ENCODE results near the gene HIC2.
"Not testable (repeated sequence)": the region's sequence is repeated elsewhere in the genome, so short reads cannot be mapped to it uniquely, and the experiment has no call there.

The HIC2 gene, protein sequence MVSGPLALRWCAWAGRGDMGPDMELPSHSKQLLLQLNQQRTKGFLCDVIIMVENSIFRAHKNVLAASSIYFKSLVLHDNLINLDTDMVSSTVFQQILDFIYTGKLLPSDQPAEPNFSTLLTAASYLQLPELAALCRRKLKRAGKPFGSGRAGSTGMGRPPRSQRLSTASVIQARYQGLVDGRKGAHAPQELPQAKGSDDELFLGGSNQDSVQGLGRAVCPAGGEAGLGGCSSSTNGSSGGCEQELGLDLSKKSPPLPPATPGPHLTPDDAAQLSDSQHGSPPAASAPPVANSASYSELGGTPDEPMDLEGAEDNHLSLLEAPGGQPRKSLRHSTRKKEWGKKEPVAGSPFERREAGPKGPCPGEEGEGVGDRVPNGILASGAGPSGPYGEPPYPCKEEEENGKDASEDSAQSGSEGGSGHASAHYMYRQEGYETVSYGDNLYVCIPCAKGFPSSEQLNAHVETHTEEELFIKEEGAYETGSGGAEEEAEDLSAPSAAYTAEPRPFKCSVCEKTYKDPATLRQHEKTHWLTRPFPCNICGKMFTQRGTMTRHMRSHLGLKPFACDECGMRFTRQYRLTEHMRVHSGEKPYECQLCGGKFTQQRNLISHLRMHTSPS

GRCh38 chr22:21417227-21417746 lies at the start of gene HIC2:
Gene HIC2, plus strand, starts transcription at chr22:21417371. Its CDS starts 25,461 bp downstream, at chr22:21442832.
- not testable (repeated sequence) for H3K27ac ChIP-seq

DNA sequence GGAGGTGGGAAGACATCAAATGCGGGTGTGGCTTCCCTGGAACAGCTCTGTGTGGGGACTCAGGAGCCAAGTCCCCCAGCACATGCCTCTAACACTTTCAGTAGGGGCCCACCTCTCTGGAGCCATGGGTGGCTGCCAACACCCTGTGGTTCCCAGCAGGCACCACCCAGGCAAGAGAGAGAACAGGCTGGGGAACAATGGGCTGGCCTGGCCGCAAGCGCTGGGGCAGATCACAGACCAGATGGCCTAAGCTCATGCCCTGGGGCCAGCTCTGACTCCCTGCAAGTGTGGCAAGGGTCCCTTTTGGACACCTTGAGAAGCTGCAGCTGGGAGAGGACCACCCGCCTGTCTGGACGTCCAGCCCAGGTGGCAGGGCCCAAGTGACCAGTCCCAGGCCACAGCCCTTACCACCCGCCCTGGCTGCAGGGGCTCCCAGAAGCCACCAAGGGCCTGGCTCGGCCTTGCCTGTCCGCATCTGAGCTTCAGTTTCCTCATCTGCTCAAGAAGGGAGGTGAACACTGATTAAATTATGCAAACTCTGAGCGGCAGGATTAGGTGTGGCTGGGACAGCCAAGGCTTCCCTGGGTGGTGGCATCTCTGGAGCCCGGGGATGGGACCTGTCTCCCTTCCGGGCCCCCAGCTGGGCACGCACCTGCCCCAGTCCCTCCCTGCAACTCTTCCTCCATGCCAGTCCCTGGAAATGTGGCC lies 48.4 kb upstream of the HIC2 start:
- H3K27ac ChIP-seq: not testable (repeated sequence)

DNA sequence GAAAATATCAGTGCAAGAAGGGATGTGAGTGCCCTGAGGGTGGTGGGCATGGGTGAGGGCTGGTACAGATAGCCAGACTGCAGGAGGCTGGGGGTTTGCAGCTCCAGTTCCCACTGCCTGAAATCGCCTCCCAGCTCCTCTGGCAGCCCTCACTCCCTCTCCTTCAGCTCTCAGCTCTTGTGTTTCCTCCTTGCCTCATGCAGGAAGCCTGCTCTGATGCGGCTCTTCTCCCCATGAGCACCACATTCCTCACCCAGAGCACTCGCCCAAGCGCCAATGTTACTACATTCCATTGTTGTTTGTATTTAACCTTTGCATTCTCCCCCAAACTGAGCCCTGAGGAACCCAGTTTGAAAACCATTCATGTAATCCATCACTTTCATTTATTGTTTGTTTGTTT lies 41.3 kb upstream of the HIC2 start:
- H3K27ac ChIP-seq: not testable (repeated sequence)

DNA sequence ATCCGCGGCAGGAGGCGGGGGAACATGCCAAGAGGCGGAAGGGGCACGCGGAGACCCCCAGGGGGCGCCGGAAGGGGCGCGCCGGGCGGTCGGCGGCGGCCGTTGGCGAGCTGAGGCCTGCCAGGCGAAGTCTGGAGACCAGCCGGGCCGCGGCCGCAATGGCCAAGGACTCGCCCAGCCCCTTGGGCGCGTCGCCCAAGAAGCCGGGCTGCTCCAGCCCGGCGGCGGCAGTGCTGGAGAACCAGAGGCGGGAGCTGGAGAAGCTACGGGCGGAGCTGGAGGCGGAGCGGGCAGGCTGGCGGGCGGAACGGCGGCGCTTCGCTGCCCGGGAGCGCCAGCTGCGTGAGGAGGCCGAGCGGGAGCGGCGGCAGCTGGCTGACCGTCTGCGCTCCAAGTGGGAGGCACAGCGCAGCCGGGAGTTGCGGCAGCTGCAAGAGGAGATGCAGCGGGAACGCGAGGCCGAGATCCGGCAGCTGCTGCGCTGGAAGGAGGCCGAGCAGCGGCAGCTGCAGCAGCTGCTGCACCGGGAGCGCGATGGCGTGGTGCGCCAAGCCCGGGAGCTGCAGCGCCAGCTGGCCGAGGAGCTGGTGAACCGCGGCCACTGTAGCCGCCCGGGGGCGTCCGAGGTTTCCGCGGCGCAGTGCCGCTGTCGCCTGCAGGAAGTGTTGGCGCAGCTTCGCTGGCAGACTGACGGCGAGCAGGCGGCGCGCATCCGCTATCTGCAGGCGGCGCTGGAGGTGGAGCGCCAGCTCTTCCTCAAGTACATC lies 33.3 kb upstream of the HIC2 start, which contains the start of gene RIMBP3B:
Gene RIMBP3B (plus strand): TSS at position 51 of the 767 bp plus-strand sequence. CDS start 108 bp downstream, at position 159.
- not testable (repeated sequence) for H3K27ac ChIP-seq

- H3K27ac ChIP-seq: not testable (repeated sequence)
These were observed 32.5 kb upstream of the HIC2 start for GRCh38 chr22:21384468-21385357.

- not testable (repeated sequence) for H3K27ac ChIP-seq
These were observed 27.7 kb upstream of the HIC2 start for GRCh38 chr22:21389480-21389879.

DNA sequence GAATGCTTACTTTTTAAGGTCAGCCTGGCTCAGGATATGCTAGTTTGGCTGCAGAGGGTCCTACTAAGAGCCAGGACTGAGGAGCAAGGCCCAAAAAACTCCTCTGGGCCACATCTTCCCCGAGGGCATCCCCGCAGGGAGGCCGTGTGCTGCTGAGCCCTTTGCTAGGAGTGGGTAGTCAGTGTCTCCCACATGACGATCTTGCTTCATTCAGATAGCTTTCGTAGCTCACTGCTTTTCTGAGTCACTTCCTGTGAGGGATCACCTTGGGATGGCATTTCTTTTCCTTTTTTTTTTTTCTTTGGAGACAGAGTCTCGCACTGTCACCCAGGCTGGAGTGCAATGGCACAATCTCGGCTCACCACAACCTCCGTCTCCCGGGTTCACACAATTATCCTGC lies 27.2 kb upstream of the HIC2 start:
- H3K27ac ChIP-seq: not testable (repeated sequence)

DNA sequence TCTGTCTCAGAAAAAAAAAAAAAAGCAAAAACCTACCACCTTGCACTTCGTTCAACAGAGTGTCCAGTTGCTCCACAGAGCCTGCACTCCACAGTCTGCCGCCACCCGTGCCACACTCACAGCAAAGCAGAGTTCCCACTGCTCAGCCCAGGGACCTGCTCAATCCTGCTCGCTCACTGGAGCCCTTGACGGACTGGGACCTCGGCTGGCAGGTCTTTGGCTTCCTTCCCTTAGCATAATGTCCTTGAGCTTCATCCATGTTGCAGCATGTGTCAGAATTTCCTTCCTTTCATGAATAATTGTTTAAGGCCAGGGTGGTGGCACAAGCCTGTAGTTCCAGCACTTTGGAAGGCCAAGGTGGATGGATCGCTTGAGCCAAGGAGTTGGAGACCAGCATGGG lies 22.6 kb upstream of the HIC2 start:
- H3K27ac ChIP-seq: not testable (repeated sequence)

DNA sequence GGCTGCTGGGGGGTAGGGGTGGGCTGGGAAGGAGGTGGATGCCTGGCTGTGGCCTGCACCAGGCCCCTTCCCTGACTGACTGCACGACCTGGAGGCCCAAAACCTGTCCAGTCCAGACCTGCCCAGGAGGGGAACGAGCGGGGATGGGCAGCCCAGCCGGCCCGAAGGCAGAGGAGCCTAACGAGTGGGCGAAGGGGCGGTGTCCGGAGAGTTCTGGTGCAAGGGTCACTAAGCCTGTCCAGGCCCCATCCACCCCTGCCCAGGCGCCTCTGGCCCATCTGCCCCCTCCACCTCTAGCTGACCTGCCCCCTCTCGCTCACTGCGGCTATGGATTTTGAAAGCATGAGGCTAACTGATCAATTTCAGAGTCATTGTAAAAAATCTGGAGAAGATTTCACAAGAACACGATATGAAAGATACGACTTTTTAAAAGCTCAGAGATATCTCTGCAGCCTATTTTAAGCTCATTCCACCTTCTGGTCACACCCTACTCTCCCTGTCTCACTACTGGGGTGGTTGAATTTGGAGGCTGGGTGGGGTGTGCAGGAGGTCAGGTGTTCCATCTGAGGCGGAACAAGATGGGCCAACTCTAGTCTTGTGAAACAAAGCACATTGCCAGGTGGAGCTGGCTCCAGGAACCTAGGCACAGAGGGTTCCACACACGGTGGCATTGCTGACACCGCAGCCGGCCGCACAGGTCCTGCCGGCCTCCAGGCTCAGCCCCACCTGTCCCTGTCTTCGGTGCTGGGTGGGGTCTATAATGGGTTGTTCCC lies 15.8 kb upstream of the HIC2 start:
- not testable (repeated sequence) for H3K27ac ChIP-seq

GRCh38 chr22:21402763-21403314 lies 14.3 kb upstream of the HIC2 start:
- H3K27ac ChIP-seq: not testable (repeated sequence)

DNA sequence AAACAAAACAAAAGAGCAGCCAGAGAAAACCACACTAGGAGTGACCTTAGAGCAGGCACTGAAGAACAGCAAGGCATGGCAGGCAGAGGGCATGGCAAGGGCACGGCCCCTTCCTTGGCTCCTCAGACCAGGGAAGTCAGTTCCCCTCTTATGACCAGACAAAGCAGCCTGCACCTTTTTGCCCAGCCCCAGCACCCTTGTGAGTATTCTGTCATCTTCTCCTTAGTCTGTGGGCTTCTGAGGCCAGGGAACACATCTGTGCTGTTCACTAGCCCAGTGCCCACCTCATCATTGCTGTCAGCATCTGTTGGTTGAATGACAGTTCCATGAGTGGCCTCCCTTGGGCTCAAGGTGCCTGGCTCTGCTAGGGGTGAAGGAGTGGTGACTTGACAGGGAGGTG lies 10.0 kb upstream of the HIC2 start:
- not testable (repeated sequence) for H3K27ac ChIP-seq

- not testable (repeated sequence) for H3K27ac ChIP-seq
These were observed 9.4 kb upstream of the HIC2 start for GRCh38 chr22:21407792-21408191.

- not testable (repeated sequence) for H3K27ac ChIP-seq
These were observed 796 bp upstream of the HIC2 start for GRCh38 chr22:21416375-21416774.

DNA sequence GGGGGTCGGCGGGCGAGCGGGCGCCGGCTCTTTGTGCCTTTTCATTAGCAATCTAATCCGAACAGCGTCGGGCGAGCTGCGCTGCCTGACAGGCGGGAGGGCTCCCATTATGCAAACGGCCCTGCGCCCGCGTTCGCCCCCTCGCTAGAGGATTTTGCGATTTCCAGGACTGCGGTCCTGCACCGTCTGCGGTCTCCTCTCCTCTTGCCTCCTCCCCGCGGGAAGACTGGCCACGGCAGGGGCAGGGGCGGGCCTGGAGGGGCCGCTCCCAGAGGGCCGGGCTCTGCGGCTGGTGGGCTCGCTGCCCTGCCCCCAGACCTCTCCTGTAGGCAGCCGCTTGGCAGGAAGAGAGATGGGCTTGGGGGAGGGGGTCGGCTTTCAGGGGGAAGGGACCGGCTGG lies 682 bp downstream of the HIC2 start:
- H3K27ac ChIP-seq: not testable (repeated sequence)

DNA sequence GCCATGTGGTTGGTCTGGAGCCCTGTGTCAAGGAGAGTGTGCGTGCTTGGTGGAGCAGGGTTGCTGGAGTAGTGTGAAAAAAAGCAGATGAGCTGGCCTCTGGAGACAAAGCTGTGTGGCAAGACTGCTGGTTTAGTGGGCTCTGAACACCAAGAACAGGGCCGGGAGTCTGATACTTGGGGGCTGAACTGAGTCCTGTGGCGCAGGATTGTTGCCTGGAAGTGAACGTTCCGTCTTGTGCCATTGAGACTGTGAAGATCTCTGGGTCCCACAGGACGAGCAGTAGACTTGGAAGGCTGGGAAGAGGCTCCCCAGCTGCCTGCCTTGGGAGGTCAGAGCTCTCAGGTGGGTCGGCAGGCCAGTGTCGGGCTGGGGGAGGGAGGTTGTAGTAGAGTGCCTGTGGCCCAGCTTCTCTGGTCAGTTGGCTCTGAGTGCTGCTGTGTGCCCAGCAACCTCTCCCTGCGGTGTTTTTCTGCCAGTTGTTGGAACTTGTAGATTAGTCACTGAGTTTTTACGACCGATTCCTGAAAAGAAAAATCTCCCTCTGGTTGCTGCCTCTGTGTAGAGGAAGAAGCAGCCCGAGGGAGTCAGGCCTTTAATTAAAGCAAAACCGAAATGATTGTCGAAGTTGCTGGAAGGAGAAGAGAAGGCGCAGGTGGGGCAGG lies 1.9 kb downstream of the HIC2 start:
- not testable (repeated sequence) for H3K27ac ChIP-seq

DNA sequence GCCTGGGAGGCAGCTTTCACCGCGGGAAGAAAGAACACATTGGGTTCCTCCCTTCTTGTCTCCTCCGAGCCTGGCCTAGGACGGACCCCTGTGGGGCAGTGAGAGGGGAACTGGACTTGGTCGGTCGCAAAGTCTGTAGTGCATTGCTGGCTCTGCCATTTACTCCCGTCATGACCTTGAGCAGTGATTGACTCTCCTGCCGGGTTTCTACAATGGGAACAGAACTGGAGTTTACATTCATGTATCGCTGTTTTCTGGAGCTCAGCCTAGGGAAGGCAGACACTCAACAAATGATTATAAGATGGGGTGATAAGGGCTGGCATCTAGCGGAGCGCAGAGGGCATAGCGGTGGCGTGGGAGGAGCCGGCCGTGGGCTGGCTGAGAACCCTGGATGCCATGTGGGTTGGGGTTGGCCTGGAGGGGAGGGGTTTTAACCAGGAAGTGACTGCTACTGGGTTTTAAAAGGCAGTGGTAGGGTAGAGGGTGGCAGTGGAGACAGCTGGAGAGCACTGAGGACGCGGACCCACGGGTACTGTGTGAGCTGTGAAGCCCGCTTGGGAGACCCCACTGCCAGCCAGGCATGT lies 3.1 kb downstream of the HIC2 start:
- H3K27ac ChIP-seq: not testable (repeated sequence)

- H3K27ac ChIP-seq: not testable (repeated sequence)
These were observed 7.0 kb downstream of the HIC2 start for GRCh38 chr22:21424084-21424709.
